ENCODE results near the gene CCDC24.
A peak's percentile ranks its signal among the peaks of the same experiment; 100 is the strongest.

Gene CCDC24

GRCh38 chr1:44034976-44035716, 43.7 kb downstream of the CCDC24 start:
- TF ChIP-seq CTCF (IDR thresholded peaks at IDR 0.05; ENCODE audit: low read depth, low read length) = no peak
- no peak for DNase-seq (ENCODE audit: extremely low read depth, low read depth)

GRCh38 chr1:44035726-44036408, 44.5 kb downstream of the CCDC24 start:
- DNase-seq (ENCODE audit: extremely low read depth, low read depth) = no peak
- TF ChIP-seq CTCF (IDR thresholded peaks at IDR 0.05; ENCODE audit: low read depth, low read length) = peak; percentile 8

- no peak for DNase-seq (ENCODE audit: extremely low read depth, low read depth)
- peak; percentile 87 for TF ChIP-seq CTCF (IDR thresholded peaks at IDR 0.05; ENCODE audit: low read depth, low read length)
These were observed 45.2 kb downstream of the CCDC24 start for GRCh38 chr1:44036409-44037139.

GRCh38 chr1:44037154-44037553, 45.8 kb downstream of the CCDC24 start:
- DNase-seq (ENCODE audit: extremely low read depth, low read depth) = no peak
- no peak for TF ChIP-seq CTCF (IDR thresholded peaks at IDR 0.05; ENCODE audit: low read depth, low read length)

GRCh38 chr1:44038876-44039657, 47.7 kb downstream of the CCDC24 start:
- no peak for DNase-seq (ENCODE audit: extremely low read depth, low read depth)

GRCh38 chr1:44040418-44040817, 49.0 kb downstream of the CCDC24 start:
- DNase-seq (ENCODE audit: extremely low read depth, low read depth) = no peak

More at GRCh38 chr1:44038876-44039657, 47.7 kb downstream of the CCDC24 start:
- TF ChIP-seq CTCF (IDR thresholded peaks at IDR 0.05; ENCODE audit: low read depth, low read length) = no peak

More at GRCh38 chr1:44040418-44040817, 49.0 kb downstream of the CCDC24 start:
- TF ChIP-seq CTCF (IDR thresholded peaks at IDR 0.05; ENCODE audit: low read depth, low read length) = no peak

Measured in AG09319 (cell line).